K562 (cell line): Measurements from ENCODE around the gene GPRIN2. TPM values are rescaled to one million over a fixed set of nuclear protein-coding genes. Genes with fewer than 3 reads are reported as not detected.

ENCODE experiments used
- ATAC-seq: fragments of 200-7000 bp; cut with Tn5 transposase; 3 replicates; pipeline ENCODE4 v1.9.1; 2020; ENCODE audit warnings: moderate library complexity
- BruUV-seq: library from RNA; stranded (reverse); fragments of 400-500 nt; replicated peaks from 2 replicates; lab custom pipeline; 2021; lab: Mats Ljungman, UMichigan
- CTCF ChIA-PET: fragments of 300-600 bp; formaldehyde crosslinking; extraction: SDS; loops from one replicate; lab custom pipeline; 2021; ENCODE audit warnings: low intra/inter-chr PET ratio; lab: Yijun Ruan, JAX
- POLR2A ChIA-PET: fragments of 300-600, 350-650 bp; sonication (Branson Sonifier 250); formaldehyde crosslinking; extraction: SDS; loops from one replicate; lab custom pipeline; 2021; ENCODE audit warnings: antibody characterized with exemption, inconsistent platforms; lab: Yijun Ruan, JAX
- DNase-seq, 4 experiments: peaks; one replicate each; pipeline versions ENCODE4 v3.0.0 to v3.0.0-alpha.2; 2011 to 2018; ENCODE audit warnings: low spot score in 3 of 4, mixed read lengths in 3 of 4; ENCODE audit errors: extremely low read depth in 1 of 4
- FAIRE-seq: peaks from 2 replicates; lab custom pipeline; 2011; peaks lifted over from hg19 to GRCh38; lab: Jason Lieb, UNC
- H2AFZ ChIP-seq: 2 replicates; pipeline ENCODE4 v1.6.0; 2011; ENCODE audit warnings: low read depth, low read length, control low read depth, inconsistent platforms
- H3K27ac ChIP-seq: fragments of 200-600 bp; 3 replicates; pipeline ENCODE4 v1.8.0; 2011; ENCODE audit warnings: low read depth, mild to moderate bottlenecking, control low read depth, inconsistent platforms, low read length, moderate library complexity, mixed read lengths; ENCODE audit errors: extremely low read depth
- H3K27me3 ChIP-seq, 2 experiments: fragments of 300-600 bp in 1 of 2; 2 replicates in 1 of 2; 3 replicates in 1 of 2; pipeline versions ENCODE4 v1.6.0 to v1.8.0; 2011; ENCODE audit warnings: inconsistent platforms in 2 of 2, low read length in 2 of 2, mild to moderate bottlenecking in 1 of 2, mixed read lengths in 1 of 2, moderate library complexity in 1 of 2; ENCODE audit not compliant: control insufficient read depth in 2 of 2, insufficient read depth in 2 of 2
- H3K36me3 ChIP-seq: fragments of 300-600 bp; 3 replicates; pipeline ENCODE4 v1.8.0; 2011; ENCODE audit warnings: mild to moderate bottlenecking, low read length, inconsistent platforms; ENCODE audit not compliant: control insufficient read depth, insufficient read depth
- H3K4me1 ChIP-seq, 2 experiments: fragments of 200-600 bp in 1 of 2; replicated peaks in 1 of 2; 2 replicates in 1 of 2; 3 replicates in 1 of 2; pipeline versions ENCODE4 v1.5.1 to v1.8.0; 2011; ENCODE audit warnings: inconsistent platforms in 2 of 2, low read length in 2 of 2, mild to moderate bottlenecking in 1 of 2, mixed read lengths in 1 of 2, moderate library complexity in 1 of 2; ENCODE audit not compliant: control insufficient read depth in 2 of 2, insufficient read depth in 2 of 2
- H3K4me2 ChIP-seq: 2 replicates; pipeline ENCODE4 v1.6.1; 2011; ENCODE audit warnings: low read length, control low read depth, inconsistent platforms, mixed read lengths; ENCODE audit not compliant: insufficient read depth
- H3K4me3 ChIP-seq: fragments of 200-600 bp; sonication (generic), shearing (Covaris generic); 2 replicates; pipeline ENCODE4 v1.5.1; 2016; ENCODE audit warnings: control low read depth, inconsistent platforms
- H3K79me2 ChIP-seq: fragments of 200-600 bp; 3 replicates; pipeline ENCODE4 v1.8.0; 2011; ENCODE audit warnings: low read length, inconsistent platforms; ENCODE audit not compliant: control insufficient read depth, insufficient read depth
- H3K9ac ChIP-seq, 2 experiments: 2 replicates each; pipeline versions ENCODE4 v1.6.0 to v1.6.1; 2011; ENCODE audit warnings: low read depth in 2 of 2, low read length in 2 of 2, control low read depth in 1 of 2, inconsistent platforms in 1 of 2, mild to moderate bottlenecking in 1 of 2, mixed read lengths in 1 of 2; ENCODE audit not compliant: insufficient read depth in 1 of 2
- H3K9me1 ChIP-seq: one replicate; pipeline ENCODE4 v1.6.0; 2011; ENCODE audit warnings: inconsistent platforms, mild to moderate bottlenecking, low read length, moderate library complexity; ENCODE audit not compliant: control insufficient read depth, insufficient read depth
- H3K9me3 ChIP-seq: replicated peaks from 2 replicates; pipeline ENCODE4 v1.5.1; 2011; ENCODE audit warnings: low read depth, low read length, inconsistent platforms; ENCODE audit not compliant: control insufficient read depth, insufficient read depth
- H4K20me1 ChIP-seq: replicated peaks from 2 replicates; pipeline ENCODE4 v1.6.1; 2011; ENCODE audit warnings: low read length, inconsistent platforms, mixed read lengths; ENCODE audit not compliant: control insufficient read depth, insufficient read depth
- CREBBP ChIP-seq: IDR thresholded peaks from one replicate; pipeline ENCODE4 v1.6.1; 2012; ENCODE audit warnings: low read depth, mild to moderate bottlenecking, control low read depth, inconsistent platforms, low read length
- GATA2 ChIP-seq: sonication (generic); formaldehyde crosslinking; IDR thresholded peaks from 2 replicates; pipeline ENCODE4 v1.4.0; 2020; ENCODE audit warnings: mild to moderate bottlenecking, missing genetic modification reagents
- GATAD2B ChIP-seq: fragments of 450-650 bp; IDR thresholded peaks from 2 replicates; pipeline ENCODE4 v1.6.1; 2017; ENCODE audit warnings: mild to moderate bottlenecking, borderline replicate concordance
- HDAC3 ChIP-seq: fragments of 450-650 bp; IDR thresholded peaks from 2 replicates; pipeline ENCODE4 v1.6.1; 2018; ENCODE audit warnings: borderline replicate concordance, mild to moderate bottlenecking, moderate library complexity; ENCODE audit not compliant: partially characterized antibody
- KAT8 ChIP-seq: fragments of 450-650 bp; IDR thresholded peaks from 2 replicates; pipeline ENCODE4 v1.6.1; 2016; ENCODE audit warnings: low read depth, mild to moderate bottlenecking
- MYC ChIP-seq, 2 experiments: fragments of 250-450 bp in 1 of 2; sonication (Bioruptor Pico) in 1 of 2; IDR thresholded peaks; 2 replicates each; pipeline versions ENCODE4 v1.5.1 to v1.6.1; 2012 to 2021; ENCODE audit warnings: low read depth in 2 of 2, borderline replicate concordance in 1 of 2, improper control_type of control experiment in 1 of 2, low read length in 1 of 2, mild to moderate bottlenecking in 1 of 2, moderate library complexity in 1 of 2
- NR2C1 ChIP-seq, 2 experiments: fragments of 450-650 bp; IDR thresholded peaks; 2 replicates each; pipeline ENCODE4 v1.6.1; 2017; ENCODE audit warnings: mild to moderate bottlenecking in 2 of 2, antibody characterized with exemption in 1 of 2, inconsistent platforms in 1 of 2, missing compliant biosample characterization in 1 of 2, missing genetic modification characterization in 1 of 2
- PHF21A ChIP-seq: fragments of 450-650 bp; IDR thresholded peaks from 2 replicates; pipeline ENCODE4 v1.6.1; 2017; ENCODE audit warnings: low read depth, borderline replicate concordance
- ZNF324 ChIP-seq: fragments of 250-450 bp; sonication (Bioruptor Pico); IDR thresholded peaks from 2 replicates; pipeline ENCODE4 v1.4.0; 2020; ENCODE audit warnings: mild to moderate bottlenecking
- ZNF764 ChIP-seq: fragments of 250-450 bp; sonication (Bioruptor Pico); IDR thresholded peaks from 2 replicates; pipeline ENCODE4 v1.4.0; 2020; ENCODE audit warnings: low read depth, mild to moderate bottlenecking, moderate library complexity
- WGBS: fragments of 100-300 bp; shearing (Covaris generic); methylation state at CpG from one replicate; pipeline ENCODE4 v1.1.6; 2016; ENCODE audit warnings: low coverage, mixed read lengths; ENCODE audit not compliant: insufficient coverage; ENCODE audit errors: missing lambda C conversion rate; 5-methylcytosine and 5-hydroxymethylcytosine counted together
- in situ Hi-C: fragments of 300-500 bp; cut with MboI; formaldehyde crosslinking; loops from 4 replicates; pipeline ENCODE4 v1.15.0; 2018; ENCODE audit warnings: inconsistent platforms, mixed read lengths
- intact Hi-C: fragments of 100-400 bp; cut with micrococcal nuclease; formaldehyde crosslinking; loops from 2 replicates; pipeline ENCODE4 v1.14.2; 2022
- polyA plus RNA-seq, 8 experiments: library from polyadenylated mRNA; depleted of rRNA in 4 of 8; stranded (reverse) in 5 of 8; unstranded in 3 of 8; fragments of >200 nt; fragmentation: Nextera tagmentation in 2 of 8; fragmentation: Illumina TruSeq in 1 of 8; extraction: Ambion mirVana in 2 of 8; extraction: Trizol in 1 of 8; gene quantifications; 2 replicates each; pipeline versions ENCODE4 v1.2.1 to v1.2.3, GENCODE V29; 2011 to 2014; ENCODE audit warnings: inconsistent platforms in 1 of 8, missing spikeins in 1 of 8
- total RNA-seq, 7 experiments: library from RNA; depleted of rRNA in 6 of 7; stranded (reverse); fragments of >200 nt in 6 of 7; fragmentation: Illumina TruSeq in 2 of 7; extraction: Trizol in 2 of 7; gene quantifications; 2 replicates each; pipeline versions ENCODE4 v1.2.1 to v1.2.3, GENCODE V29; 2011 to 2021; ENCODE audit warnings: low replicate concordance in 1 of 7
- TF ChIP-seq, protein P1 (sequence below): fragments of 250-450 bp; sonication (Bioruptor Pico); IDR thresholded peaks from 2 replicates; pipeline ENCODE4 v1.5.0; 2022; ENCODE audit warnings: mild to moderate bottlenecking
- TF ChIP-seq, protein P2 (sequence below): fragments of 150-350 bp; conservative IDR thresholded peaks from 2 replicates; pipeline ENCODE4 v1.6.1; 2014; ENCODE audit warnings: low read length

The GPRIN2 gene
- total and polyA plus RNA-seq, 9 of the 15 experiments (the other 6 are each of a cell fraction or from before 2014, with no cell fraction given) = not detected

DNA sequence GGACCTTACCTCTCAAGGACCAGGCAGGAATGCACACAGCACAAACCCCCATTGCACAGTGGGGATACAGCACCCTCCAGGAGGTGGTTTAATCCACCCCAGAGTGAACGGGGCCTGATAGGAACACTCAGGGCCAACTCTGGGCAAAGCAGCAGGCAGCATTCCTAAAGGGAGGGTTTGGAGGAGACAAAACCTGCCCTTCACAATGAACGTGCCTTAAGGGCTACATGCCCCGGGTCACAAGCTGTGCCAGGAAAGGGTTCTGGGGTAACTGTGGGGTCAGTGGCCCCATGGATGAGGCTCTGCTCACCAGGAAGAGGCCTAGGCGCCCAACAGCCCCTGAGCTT is 1.1 kb downstream of the GPRIN2 start:
- ChIA-PET CTCF (no interaction called here), POLR2A (interaction anchor here (0.9 kb wide), 1 partner anchor 9 kb away, joined by 3 read pairs; no protein-coding TSS in a partner anchor)
- Histone ChIP-seq H3K4me2 (no peak overlapping the region), H2AFZ (no peak overlapping the region), H3K36me3 (no peaks in the 10 kb centered on the region), H3K27ac (no peak overlapping the region), H3K79me2 (no peaks in the 10 kb centered on the region), H3K27me3 (peaks cover 31 to 90% of the 10 kb centered on the region in 2 experiments; a peak in 4 of 5 replicates), H3K9me3 (no peaks in the 10 kb centered on the region), H4K20me1 (peaks cover 52% of the 10 kb centered on the region), H3K9ac (no peak overlapping the region; a peak in 1 of 4 replicates), H3K4me3 (no peak overlapping the region), H3K9me1 (no peaks in the 10 kb centered on the region), H3K4me1 (peaks cover 7 to 21% of the 10 kb centered on the region in 2 experiments; a peak in 4 of 5 replicates)
- DNase-seq (no peak), FAIRE-seq (no peak), ATAC-seq (no peak)
- in situ Hi-C loops (loop anchor here (5.0 kb wide), 1 partner anchor 1222 kb away; no protein-coding TSS in a partner anchor), intact Hi-C loops (no loop called here)
- 0% methylated on average over 4 of the region's 4 CpGs for WGBS
- BruUV-seq = no TSS peak
- TF ChIP-seq, protein P1, sequence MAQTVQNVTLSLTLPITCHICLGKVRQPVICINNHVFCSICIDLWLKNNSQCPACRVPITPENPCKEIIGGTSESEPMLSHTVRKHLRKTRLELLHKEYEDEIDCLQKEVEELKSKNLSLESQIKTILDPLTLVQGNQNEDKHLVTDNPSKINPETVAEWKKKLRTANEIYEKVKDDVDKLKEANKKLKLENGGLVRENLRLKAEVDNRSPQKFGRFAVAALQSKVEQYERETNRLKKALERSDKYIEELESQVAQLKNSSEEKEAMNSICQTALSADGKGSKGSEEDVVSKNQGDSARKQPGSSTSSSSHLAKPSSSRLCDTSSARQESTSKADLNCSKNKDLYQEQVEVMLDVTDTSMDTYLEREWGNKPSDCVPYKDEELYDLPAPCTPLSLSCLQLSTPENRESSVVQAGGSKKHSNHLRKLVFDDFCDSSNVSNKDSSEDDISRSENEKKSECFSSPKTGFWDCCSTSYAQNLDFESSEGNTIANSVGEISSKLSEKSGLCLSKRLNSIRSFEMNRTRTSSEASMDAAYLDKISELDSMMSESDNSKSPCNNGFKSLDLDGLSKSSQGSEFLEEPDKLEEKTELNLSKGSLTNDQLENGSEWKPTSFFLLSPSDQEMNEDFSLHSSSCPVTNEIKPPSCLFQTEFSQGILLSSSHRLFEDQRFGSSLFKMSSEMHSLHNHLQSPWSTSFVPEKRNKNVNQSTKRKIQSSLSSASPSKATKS (CRISPR knock-in tag) = no peak
- TF ChIP-seq MYC (IDR thresholded peaks at IDR 0.05; ENCODE audit: low read depth, low read length) (no peak), MYC (CRISPR knock-in tag; IDR thresholded peaks at IDR 0.05; ENCODE audit: borderline replicate concordance, low read depth) (no peak), CREBBP (no peak), GATA2 (no peak), NR2C1 (IDR thresholded peaks at IDR 0.05) (no peak), NR2C1 (tag; IDR thresholded peaks at IDR 0.05) (no peak), GATAD2B (no peak), PHF21A (no peak), ZNF324 (CRISPR knock-in tag) (no peak), ZNF764 (CRISPR knock-in tag) (no peak), HDAC3 (no peak), KAT8 (no peak)
- TF ChIP-seq, protein P2, sequence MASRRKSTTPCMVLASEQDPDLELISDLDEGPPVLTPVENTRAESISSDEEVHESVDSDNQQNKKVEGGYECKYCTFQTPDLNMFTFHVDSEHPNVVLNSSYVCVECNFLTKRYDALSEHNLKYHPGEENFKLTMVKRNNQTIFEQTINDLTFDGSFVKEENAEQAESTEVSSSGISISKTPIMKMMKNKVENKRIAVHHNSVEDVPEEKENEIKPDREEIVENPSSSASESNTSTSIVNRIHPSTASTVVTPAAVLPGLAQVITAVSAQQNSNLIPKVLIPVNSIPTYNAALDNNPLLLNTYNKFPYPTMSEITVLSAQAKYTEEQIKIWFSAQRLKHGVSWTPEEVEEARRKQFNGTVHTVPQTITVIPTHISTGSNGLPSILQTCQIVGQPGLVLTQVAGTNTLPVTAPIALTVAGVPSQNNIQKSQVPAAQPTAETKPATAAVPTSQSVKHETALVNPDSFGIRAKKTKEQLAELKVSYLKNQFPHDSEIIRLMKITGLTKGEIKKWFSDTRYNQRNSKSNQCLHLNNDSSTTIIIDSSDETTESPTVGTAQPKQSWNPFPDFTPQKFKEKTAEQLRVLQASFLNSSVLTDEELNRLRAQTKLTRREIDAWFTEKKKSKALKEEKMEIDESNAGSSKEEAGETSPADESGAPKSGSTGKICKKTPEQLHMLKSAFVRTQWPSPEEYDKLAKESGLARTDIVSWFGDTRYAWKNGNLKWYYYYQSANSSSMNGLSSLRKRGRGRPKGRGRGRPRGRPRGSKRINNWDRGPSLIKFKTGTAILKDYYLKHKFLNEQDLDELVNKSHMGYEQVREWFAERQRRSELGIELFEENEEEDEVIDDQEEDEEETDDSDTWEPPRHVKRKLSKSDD = no peak
